NOMO-1 treated with DMSO at 0.1 percent for 48 hours (cell line): Measurements from ENCODE around the gene LFNG.

Experiments used
- DNase-seq: peaks from one replicate; lab custom pipeline; 2025; ENCODE audit not compliant: unreplicated experiment; lab: John Stamatoyannopoulos, UW

The LFNG gene

GRCh38 chr7:2483494-2483893, 36.1 kb upstream of the LFNG start:
- no peak for DNase-seq

DNA sequence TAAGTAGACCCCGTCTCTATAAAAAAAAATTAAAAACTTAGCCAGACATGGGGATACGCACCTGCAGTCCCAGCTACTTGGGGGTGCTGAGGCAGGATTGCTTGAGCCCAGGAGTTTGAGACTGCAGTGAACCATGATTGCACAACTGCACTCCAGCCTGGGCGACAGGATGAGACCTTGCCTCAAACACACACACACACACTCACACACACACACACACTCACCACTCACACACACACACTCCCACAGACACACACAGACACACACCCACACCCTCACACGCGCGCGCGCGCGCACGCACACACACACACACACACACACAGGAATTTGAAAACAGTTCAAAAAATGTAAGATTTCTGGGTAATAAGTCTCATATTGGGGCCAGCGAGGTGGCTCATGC, 34.7 kb upstream of the LFNG start:
- DNase-seq, result no peak

- DNase-seq, result no peak
Observed at GRCh38 chr7:2487586-2488271, 31.8 kb upstream of the LFNG start.

GRCh38 chr7:2488272-2488645, 31.3 kb upstream of the LFNG start:
- DNase-seq, result no peak

GRCh38 chr7:2488681-2489080, 30.9 kb upstream of the LFNG start:
- DNase-seq, result no peak

GRCh38 chr7:2490181-2490651, 29.4 kb upstream of the LFNG start:
- DNase-seq, result no peak

GRCh38 chr7:2492038-2492437, 27.5 kb upstream of the LFNG start:
- DNase-seq, result no peak

DNA sequence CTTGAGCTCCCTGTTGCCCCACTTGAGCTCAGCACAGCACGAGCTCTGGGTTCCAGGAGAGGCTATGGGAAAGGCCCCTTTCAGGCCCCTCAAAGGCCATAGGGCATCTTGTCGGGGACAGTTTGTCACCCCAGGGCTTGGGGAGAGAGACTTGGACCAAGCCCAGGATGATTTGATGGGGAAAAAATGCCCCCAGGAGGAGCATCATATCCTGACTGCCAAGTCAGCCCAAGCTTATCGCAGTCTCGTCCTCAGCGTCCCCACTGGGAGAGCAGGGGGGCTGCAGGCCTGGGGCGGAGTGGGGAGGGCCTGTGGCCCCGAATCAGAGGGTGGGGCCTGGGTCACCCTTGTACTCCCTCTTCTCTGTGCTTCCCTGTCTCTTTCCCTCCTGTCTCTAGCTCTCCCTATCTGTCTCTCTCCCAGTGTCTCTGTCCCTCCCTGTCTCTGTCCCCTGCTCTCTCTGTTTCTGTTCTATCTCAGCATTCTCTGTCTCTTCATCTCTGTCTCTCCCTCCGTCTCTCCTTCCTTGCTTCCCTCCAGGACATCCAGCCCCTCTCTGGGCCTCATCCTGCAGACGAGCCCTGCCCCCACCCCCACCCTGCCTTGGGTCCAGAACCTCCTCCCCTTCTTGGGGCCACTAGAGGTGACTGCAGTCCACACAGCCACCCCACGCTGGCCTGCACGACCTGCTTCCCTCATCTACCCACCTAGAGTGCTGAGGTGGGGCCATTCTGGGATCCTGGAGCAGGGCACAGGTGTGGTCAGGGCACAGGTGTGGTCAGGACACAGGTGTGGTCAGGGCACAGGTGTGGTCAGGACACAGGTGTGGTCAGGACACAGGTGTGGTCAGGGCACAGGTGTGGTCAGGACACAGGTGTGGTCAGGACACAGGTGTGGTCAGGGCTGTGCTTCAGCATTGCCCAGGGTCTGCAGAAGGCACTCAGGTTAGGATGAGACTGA, 26.1 kb upstream of the LFNG start:
- DNase-seq, result no peak

DNA sequence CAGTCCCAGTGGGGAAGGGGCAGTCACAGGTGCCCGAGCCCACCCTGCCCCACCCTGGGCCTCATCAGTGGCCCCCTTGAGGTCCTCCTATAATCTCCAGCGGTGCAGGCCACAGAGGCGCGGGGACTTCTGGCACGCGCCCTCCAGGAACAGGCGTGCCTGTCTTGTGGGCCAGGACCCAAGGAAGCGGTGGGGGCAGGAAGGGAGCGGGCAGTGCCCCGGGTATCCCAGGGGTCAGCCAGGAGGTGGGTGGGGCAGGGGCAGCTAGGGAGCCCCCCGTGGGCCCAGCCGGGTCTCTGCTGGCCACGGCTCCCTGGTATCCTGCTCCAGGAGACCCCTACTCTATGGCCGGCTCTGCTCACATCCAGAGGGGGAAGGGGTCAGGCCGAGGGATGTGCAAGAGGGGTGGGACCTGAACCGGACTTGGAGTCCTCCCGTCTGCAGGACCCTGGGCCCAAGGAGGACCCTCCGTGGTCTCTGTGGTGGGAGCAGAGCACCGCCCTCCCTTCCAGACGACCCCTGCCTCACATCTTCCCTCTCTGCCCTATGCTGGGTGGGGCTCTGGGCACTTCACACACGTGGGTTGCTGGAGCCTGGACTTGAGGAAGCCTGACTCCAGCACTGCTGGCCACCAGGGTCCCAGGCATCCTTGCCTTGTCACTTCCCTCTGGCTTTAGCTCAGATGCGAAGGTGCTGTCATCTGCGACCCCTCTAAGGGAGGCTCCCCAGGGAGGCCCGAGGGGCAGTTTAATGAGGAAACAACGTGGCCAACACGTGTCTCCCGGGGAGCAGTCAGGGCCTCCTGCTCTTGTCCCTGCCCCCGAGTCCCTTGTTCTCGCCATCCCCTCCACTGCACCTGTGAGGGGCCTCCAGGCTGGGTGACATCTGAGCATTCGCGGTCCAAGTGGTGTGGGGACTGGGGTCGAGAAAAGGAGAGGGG, 25.1 kb upstream of the LFNG start:
- DNase-seq, result no peak

DNA sequence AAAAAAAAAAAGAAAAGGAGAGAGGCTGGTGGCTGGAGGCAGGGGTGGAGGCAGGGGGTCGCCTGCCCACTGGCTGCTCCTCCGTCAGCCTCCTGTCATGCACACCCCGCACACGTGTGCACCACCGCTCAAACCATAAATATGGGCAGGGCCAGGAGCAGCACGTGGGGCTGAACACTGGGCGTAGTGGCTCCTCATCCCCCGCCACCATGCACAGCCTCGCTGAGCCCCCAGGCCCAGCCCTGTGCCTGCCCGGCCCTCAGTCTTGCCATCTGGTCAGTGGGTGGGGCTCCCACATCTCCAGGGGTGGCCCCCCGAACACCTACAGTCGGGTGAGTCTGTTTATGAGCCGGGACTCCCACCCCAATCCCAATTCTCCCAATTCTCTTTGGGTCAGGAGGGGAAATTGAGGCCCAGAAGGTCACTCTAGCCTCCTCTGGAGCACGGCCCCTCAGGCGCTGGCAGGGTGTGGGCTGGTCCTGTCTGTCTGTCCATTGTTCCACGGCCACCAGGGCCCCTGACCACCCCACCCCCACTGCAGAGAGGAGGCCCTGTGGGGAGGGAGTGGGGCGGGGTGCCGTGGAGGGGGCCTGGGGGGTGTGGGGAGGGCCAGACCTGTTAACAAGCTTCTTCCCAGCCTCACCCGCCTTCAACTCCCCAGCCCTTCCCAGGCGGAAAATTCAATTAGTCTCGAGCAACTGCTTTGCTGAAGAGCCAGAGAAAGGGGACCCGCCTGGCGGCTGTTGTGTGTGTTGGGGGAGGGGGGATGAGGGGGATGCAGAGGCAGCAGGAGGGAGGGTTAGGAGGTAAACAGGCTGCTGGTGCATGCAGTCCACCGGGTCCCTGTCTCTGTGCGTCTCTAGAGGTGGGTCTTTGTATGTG, 23.9 kb upstream of the LFNG start:
- DNase-seq, result no peak

DNA sequence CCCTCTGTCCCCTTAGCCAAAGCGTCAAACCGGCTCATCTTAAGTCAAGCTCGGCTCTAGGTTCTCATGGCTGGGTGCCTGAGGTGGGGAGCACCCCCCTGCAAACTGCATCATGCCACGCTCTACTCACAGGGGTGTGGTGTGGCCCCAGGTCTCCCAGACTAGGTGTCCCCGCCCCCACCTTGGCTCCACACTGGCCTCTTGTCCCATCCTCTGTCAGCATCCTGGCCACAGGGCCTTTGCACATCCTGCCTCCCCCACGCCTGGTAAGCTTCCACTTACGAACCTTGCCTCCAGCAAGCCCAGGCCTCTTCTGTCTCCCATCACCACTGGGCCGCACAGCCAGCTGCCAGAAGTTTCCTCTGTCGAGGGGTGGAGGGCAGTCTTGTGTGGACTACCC, 23.2 kb upstream of the LFNG start:
- no peak for DNase-seq

GRCh38 chr7:2497065-2497464, 22.5 kb upstream of the LFNG start:
- no peak for DNase-seq

DNA sequence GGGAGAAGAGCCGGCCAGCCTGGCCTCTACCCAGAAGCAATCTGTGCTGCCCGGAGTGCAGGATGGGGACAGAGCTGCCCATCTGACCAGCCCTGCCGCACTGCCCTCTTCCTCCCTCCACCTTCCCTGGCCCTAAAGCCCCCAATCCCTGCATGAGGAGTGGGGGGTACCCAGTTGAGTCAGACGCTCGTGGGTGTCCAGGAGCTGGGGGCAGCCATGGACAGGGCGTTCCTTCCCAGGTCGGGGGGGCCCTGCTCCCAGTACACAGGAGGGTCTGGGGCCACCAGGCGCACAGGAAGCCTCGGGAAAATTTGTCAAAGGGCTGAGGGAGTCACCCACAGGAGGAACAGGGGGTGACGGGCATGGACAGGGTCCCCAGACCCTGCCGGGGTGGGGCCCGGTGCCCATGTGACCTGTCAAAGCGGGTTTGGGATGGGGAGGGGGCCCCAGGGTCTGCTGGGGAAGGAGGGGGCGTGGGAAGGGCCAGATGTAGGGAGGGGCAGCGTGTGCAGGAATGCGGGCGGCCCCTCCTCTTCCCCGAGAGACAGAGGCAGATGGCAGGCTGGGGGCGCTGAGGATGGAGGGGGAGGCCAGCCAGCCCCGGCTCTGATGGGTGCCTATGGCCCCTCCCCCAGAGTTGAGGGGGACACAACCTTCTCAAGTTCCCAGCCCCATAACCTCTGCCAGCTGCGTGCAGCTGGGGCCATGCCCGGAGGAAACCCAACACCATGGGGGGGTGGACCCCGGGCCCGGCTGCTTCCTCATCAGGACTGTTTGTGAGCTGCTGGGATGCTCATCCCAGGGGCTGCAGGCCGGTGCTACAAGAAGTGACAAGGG, 21.9 kb upstream of the LFNG start:
- no peak for DNase-seq

- DNase-seq, result no peak
Observed at GRCh38 chr7:2498708-2499107, 20.9 kb upstream of the LFNG start.

- no peak for DNase-seq
Observed at GRCh38 chr7:2499181-2499580, 20.4 kb upstream of the LFNG start.

GRCh38 chr7:2499719-2500430, 19.7 kb upstream of the LFNG start:
- DNase-seq, result no peak

DNA sequence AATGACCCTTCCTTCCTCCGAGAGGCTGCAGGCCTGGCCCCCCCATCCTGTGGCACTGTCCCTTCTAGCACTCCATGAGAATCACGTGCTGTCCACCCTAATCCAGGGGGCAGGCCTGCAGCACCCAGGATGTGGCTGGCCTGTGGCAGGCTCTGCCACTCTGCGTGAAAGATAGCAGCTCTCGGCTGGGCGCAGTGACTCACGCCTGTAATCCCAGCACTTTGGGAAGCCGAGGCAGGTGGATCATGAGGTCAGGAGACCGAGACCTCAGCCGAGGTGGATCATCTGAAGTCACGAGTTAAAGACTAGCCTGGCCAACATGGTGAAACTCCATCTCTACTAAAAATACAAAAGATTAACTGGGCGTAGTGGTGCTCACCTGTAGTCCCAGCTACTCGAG, 18.9 kb upstream of the LFNG start:
- no peak for DNase-seq

DNA sequence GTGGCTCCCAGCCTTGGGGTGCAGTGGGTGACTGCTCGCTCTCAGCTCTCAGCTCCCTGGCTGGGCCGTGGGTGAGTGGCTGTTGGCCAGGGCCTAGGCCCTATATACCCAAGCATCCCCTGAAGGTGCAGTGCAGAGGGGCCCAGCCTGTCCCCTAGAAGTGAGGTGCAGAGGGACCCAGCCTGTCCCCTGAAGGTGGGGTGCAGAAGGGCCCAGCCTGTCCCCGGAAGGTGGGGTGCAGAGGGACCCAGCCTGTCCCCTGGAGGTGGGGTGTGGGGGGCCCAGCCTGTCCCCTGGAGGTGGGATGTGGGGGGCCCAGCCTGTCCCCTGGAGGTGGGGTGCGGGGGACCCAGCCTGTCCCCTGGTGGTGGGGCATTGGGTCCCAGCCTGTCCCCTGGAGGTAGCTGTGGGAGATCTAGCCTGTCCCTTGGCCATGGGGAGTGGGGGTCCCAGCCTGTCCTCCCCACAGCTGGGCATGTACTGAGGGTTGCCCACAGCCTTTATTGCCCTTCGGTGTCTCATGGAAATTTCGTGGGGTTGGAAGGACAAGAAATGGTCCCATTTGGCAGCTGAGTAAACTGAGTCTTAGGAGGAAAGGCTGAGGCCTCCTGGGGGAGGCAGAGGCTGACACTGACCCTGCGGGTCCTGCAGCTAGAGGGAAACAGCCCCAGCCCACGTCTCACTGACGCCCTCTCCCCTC, 17.5 kb upstream of the LFNG start:
- no peak for DNase-seq
